GM18873 (cell line): Measurements from ENCODE around the gene ATP23.

Source experiments
- ATAC-seq: cut with Tn5 transposase; IDR thresholded peaks from one replicate; pipeline ENCODE4 v1.9.1; 2021; ENCODE audit warnings: mild to moderate bottlenecking, moderate library complexity, moderate number of reproducible peaks; ENCODE audit not compliant: unreplicated experiment, low FRiP score

Gene ATP23

GRCh38 chr12:57965766-57966165 lies 24.4 kb downstream of the ATP23 start:
- no peak for ATAC-seq

GRCh38 chr12:57966536-57966935 lies 25.2 kb downstream of the ATP23 start:
- no peak for ATAC-seq

- no peak for ATAC-seq
Observed at GRCh38 chr12:57983146-57983857, 41.9 kb downstream of the ATP23 start.

GRCh38 chr12:57983858-57984505 lies 42.6 kb downstream of the ATP23 start:
- no peak for ATAC-seq

GRCh38 chr12:57984629-57985151 lies 43.3 kb downstream of the ATP23 start:
- ATAC-seq = no peak

GRCh38 chr12:57985685-57986084 lies 44.3 kb downstream of the ATP23 start:
- ATAC-seq = no peak

GRCh38 chr12:57989838-57990237 lies 48.5 kb downstream of the ATP23 start:
- ATAC-seq = no peak

- no peak for ATAC-seq
Observed at GRCh38 chr12:57990241-57990883, 49.0 kb downstream of the ATP23 start.

GRCh38 chr12:57992001-57992400 lies 50.6 kb downstream of the ATP23 start:
- no peak for ATAC-seq

- ATAC-seq = no peak
Observed at GRCh38 chr12:57993030-57993429, 51.7 kb downstream of the ATP23 start.

GRCh38 chr12:57993834-57994233 lies 52.5 kb downstream of the ATP23 start:
- ATAC-seq = no peak

- no peak for ATAC-seq
Observed at GRCh38 chr12:57996520-57996919, 55.2 kb downstream of the ATP23 start.

- no peak for ATAC-seq
Observed at GRCh38 chr12:57998251-57998650, 56.9 kb downstream of the ATP23 start.

- no peak for ATAC-seq
Observed at GRCh38 chr12:58000499-58000898, 59.1 kb downstream of the ATP23 start.

GRCh38 chr12:58007875-58008274 lies 66.5 kb downstream of the ATP23 start:
- no peak for ATAC-seq

- ATAC-seq = no peak
Observed at GRCh38 chr12:58008634-58009033, 67.3 kb downstream of the ATP23 start.
